IMR-90 (cell line): ENCODE results near the gene SLC44A1.

Source experiments
- POLR2A ChIP-seq: IDR thresholded peaks from 2 replicates; pipeline ENCODE4 v1.6.1; 2012; ENCODE audit warnings: mild to moderate bottlenecking, low read depth, low read length
- TF ChIP-seq, protein P1 (sequence below): conservative IDR thresholded peaks from 2 replicates; pipeline ENCODE4 v1.5.1; 2012; ENCODE audit warnings: mild to moderate bottlenecking, low read depth, low read length, improper control_type of control experiment

GRCh38 chr9:105226055-105226454 lies 18.4 kb upstream of the SLC44A1 start:
- TF ChIP-seq, protein P1, sequence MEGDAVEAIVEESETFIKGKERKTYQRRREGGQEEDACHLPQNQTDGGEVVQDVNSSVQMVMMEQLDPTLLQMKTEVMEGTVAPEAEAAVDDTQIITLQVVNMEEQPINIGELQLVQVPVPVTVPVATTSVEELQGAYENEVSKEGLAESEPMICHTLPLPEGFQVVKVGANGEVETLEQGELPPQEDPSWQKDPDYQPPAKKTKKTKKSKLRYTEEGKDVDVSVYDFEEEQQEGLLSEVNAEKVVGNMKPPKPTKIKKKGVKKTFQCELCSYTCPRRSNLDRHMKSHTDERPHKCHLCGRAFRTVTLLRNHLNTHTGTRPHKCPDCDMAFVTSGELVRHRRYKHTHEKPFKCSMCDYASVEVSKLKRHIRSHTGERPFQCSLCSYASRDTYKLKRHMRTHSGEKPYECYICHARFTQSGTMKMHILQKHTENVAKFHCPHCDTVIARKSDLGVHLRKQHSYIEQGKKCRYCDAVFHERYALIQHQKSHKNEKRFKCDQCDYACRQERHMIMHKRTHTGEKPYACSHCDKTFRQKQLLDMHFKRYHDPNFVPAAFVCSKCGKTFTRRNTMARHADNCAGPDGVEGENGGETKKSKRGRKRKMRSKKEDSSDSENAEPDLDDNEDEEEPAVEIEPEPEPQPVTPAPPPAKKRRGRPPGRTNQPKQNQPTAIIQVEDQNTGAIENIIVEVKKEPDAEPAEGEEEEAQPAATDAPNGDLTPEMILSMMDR = no peak
- TF ChIP-seq POLR2A = no peak
